ENCODE measurements around the gene SERPINA5.

The SERPINA5 gene

GRCh38 chr14:94548131-94548998 lies 32.9 kb upstream of the SERPINA5 start:
- H3K36me3 ChIP-seq (replicated peaks): no peaks in the 10 kb centered on the region
- DNase-seq: no peak
- no peak overlapping the region for H3K4me3 ChIP-seq (ENCODE audit: low read depth, low read length)
- TF ChIP-seq CTCF (IDR thresholded peaks at IDR 0.05; ENCODE audit: low read depth, low read length, missing control alignments): no peak
- H3K27me3 ChIP-seq (replicated peaks): no peaks in the 10 kb centered on the region
- in situ Hi-C loops (cut with HindIII; ENCODE audit: low pct_ligation_motif_present, low sequenced_read_pairs): no loop called here
- H3K27ac ChIP-seq: no peak overlapping the region

- peak; percentile 93 for TF ChIP-seq CTCF (IDR thresholded peaks at IDR 0.05; ENCODE audit: low read depth, low read length, missing control alignments)
- no peaks in the 10 kb centered on the region for H3K27me3 ChIP-seq (replicated peaks)
- H3K4me3 ChIP-seq (ENCODE audit: low read depth, low read length): no peak overlapping the region
- peak; percentile 61 for DNase-seq
- in situ Hi-C loops (cut with HindIII; ENCODE audit: low pct_ligation_motif_present, low sequenced_read_pairs): no loop called here
- H3K27ac ChIP-seq: no peak overlapping the region
- no peaks in the 10 kb centered on the region for H3K36me3 ChIP-seq (replicated peaks)
These were observed 31.9 kb upstream of the SERPINA5 start for GRCh38 chr14:94548999-94549985.

GRCh38 chr14:94550041-94550440 lies 31.2 kb upstream of the SERPINA5 start:
- no peak for DNase-seq
- H3K27me3 ChIP-seq (replicated peaks): no peaks in the 10 kb centered on the region
- H3K27ac ChIP-seq: no peak overlapping the region
- no peak for TF ChIP-seq CTCF (IDR thresholded peaks at IDR 0.05; ENCODE audit: low read depth, low read length, missing control alignments)
- no peak overlapping the region for H3K4me3 ChIP-seq (ENCODE audit: low read depth, low read length)
- in situ Hi-C loops (cut with HindIII; ENCODE audit: low pct_ligation_motif_present, low sequenced_read_pairs): no loop called here
- H3K36me3 ChIP-seq (replicated peaks): no peaks in the 10 kb centered on the region

GRCh38 chr14:94555991-94556390 lies 25.2 kb upstream of the SERPINA5 start:
- DNase-seq: no peak
- in situ Hi-C loops (cut with HindIII; ENCODE audit: low pct_ligation_motif_present, low sequenced_read_pairs): no loop called here
- TF ChIP-seq CTCF (IDR thresholded peaks at IDR 0.05; ENCODE audit: low read depth, low read length, missing control alignments): no peak
- H3K27ac ChIP-seq: no peak overlapping the region
- no peak overlapping the region for H3K4me3 ChIP-seq (ENCODE audit: low read depth, low read length)
- H3K36me3 ChIP-seq (replicated peaks): no peaks in the 10 kb centered on the region
- no peaks in the 10 kb centered on the region for H3K27me3 ChIP-seq (replicated peaks)

GRCh38 chr14:94557327-94557726 lies 23.9 kb upstream of the SERPINA5 start:
- DNase-seq: no peak
- no peak for TF ChIP-seq CTCF (IDR thresholded peaks at IDR 0.05; ENCODE audit: low read depth, low read length, missing control alignments)

More at GRCh38 chr14:94557327-94557726, 23.9 kb upstream of the SERPINA5 start:
- Histone ChIP-seq H3K4me3 (ENCODE audit: low read depth, low read length) (no peak overlapping the region), H3K27ac (no peak overlapping the region), H3K27me3 (replicated peaks) (no peaks in the 10 kb centered on the region), H3K36me3 (replicated peaks) (no peaks in the 10 kb centered on the region)
- in situ Hi-C loops (cut with HindIII; ENCODE audit: low pct_ligation_motif_present, low sequenced_read_pairs): no loop called here
